Fibroblast of the aortic adventitia (primary cell): ENCODE data around the gene MYLK. TPM values are rescaled to one million over a fixed set of nuclear protein-coding genes. Genes with fewer than 3 reads are reported as not detected.

ENCODE experiments used
- DNase-seq: peaks from one replicate; pipeline ENCODE4 v3.0.0-alpha.2; 2010; ENCODE audit warnings: low read depth
- H3K4me3 ChIP-seq: 2 replicates; pipeline ENCODE4 v1.5.1; 2011; ENCODE audit warnings: low read depth, mild to moderate bottlenecking, control low read depth, low read length, moderate library complexity
- small RNA-seq: library from RNA; depleted of rRNA; stranded (forward); fragments of <200 nt; gene quantifications from one replicate; pipeline ENCODE3, GENCODE V24; 2012
- total RNA-seq: library from RNA; depleted of rRNA; stranded (reverse); fragments of >200 nt; gene quantifications from 2 replicates; pipeline ENCODE4 v1.2.3, GENCODE V29; 2012; ENCODE audit warnings: low replicate concordance
- TF ChIP-seq, protein P1 (sequence below): IDR thresholded peaks from 2 replicates; pipeline ENCODE4 v1.5.1; 2011; ENCODE audit warnings: mild to moderate bottlenecking, low read length, control low read depth, inconsistent platforms; ENCODE audit not compliant: insufficient read depth

MYLK gene
- total RNA-seq, 1 donor: 74.7 TPM

- H3K4me3 ChIP-seq: no peak overlapping the region
- DNase-seq: no peak
- TF ChIP-seq, protein P1, sequence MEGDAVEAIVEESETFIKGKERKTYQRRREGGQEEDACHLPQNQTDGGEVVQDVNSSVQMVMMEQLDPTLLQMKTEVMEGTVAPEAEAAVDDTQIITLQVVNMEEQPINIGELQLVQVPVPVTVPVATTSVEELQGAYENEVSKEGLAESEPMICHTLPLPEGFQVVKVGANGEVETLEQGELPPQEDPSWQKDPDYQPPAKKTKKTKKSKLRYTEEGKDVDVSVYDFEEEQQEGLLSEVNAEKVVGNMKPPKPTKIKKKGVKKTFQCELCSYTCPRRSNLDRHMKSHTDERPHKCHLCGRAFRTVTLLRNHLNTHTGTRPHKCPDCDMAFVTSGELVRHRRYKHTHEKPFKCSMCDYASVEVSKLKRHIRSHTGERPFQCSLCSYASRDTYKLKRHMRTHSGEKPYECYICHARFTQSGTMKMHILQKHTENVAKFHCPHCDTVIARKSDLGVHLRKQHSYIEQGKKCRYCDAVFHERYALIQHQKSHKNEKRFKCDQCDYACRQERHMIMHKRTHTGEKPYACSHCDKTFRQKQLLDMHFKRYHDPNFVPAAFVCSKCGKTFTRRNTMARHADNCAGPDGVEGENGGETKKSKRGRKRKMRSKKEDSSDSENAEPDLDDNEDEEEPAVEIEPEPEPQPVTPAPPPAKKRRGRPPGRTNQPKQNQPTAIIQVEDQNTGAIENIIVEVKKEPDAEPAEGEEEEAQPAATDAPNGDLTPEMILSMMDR: no peak
Observed at GRCh38 chr3:123571264-123571972, 312.7 kb downstream of the MYLK start.

DNA sequence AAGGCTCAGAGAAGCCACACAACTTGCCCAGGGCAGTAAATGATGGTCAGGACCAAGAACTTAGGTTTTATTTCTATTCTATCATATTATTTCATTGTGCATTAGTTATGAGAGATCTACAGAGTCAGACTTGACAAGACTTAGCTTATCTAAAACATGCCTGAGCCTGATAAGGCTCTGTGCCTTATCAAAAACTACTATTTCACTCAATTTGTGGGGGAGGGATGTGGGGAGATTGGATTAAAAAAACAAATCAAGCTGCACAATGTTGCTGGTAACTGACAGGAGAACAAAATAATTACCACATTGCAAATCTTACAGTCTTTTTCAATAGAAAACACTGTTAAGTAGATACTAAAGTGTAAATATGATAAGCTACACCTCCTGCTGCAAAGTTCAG lies 315.3 kb downstream of the MYLK start:
- DNase-seq: no peak
- TF ChIP-seq, protein P1: no peak

GRCh38 chr3:123568034-123568433 lies 316.1 kb downstream of the MYLK start:
- no peak for DNase-seq
- no peak overlapping the region for H3K4me3 ChIP-seq
- TF ChIP-seq, protein P1: no peak

More for the DNA sequence above, 315.3 kb downstream of the MYLK start:
- no peak overlapping the region for H3K4me3 ChIP-seq

DNA sequence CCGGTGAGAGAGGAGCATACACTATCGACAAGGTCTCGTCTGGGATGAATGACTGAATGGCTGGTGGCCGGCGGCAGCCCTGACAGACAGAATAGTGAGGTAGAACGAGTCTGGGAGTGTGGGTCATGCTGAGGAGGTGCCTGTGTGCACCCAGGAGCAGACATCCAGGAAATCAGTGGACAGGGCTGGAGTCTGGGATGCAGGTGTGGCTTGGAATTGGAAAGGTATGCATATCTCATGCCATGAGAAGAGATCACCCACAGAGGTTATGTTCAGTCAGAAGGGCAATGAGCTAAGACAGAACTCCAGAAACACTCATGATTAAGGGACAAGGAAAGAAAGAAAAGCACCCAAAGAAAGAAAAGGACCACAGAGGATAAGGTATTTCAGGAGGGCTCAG lies 320.1 kb downstream of the MYLK start:
- no peak for DNase-seq
- TF ChIP-seq, protein P1: no peak

GRCh38 chr3:123562547-123562946 lies 321.6 kb downstream of the MYLK start:
- H3K4me3 ChIP-seq: no peak overlapping the region
- TF ChIP-seq, protein P1: no peak
- DNase-seq: no peak

More for the DNA sequence above, 320.1 kb downstream of the MYLK start:
- H3K4me3 ChIP-seq: no peak overlapping the region

DNA sequence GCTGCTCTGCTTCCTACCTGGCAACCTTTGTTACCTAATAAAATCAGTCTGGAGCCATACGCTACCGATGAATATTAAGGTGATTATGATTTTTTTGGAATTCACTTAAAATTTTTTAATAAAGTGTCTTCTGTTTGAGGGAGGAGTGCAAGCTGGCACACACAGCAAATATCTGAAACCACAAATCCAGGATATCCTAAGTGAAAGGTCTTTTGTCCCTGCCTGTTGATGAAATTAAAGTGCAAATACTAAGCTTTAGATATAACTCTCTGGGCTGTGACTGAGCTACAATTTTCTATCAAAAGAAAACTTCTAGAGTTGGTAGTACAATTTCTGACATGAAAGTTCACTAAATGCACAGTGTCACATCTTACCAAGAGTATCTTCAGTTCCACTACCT lies 322.9 kb downstream of the MYLK start:
- no peak overlapping the region for H3K4me3 ChIP-seq
- TF ChIP-seq, protein P1: no peak
- DNase-seq: no peak

Small RNAs within 50 kb of the gene (small RNA-seq; reads per million reads assigned to genes)
- gene RF00392: not detected

Other genes with a start within 250 kb of the MYLK start
- gene CCDC14, start 76.9 kb upstream of the MYLK start, total RNA-seq: 27.5 and 46.0 TPM in 2 replicates
- not detected in 2 replicates for gene ROPN1, start 107.8 kb upstream of the MYLK start, total RNA-seq
- gene KALRN, start 149.0 kb upstream of the MYLK start, total RNA-seq: 0.99 and 5.2 TPM in 2 replicates